Upper lobe of left lung (tissue), 4 donors: ENCODE measurements around the gene NLGN1.

ENCODE experiments used
- POLR2A ChIP-seq, 4 donors: fragments of 450-650 bp; IDR thresholded peaks; one replicate each; pipeline ENCODE4 v1.5.1; 2016 to 2017; ENCODE audit warnings: antibody characterized with exemption in 4 of 4, mild to moderate bottlenecking in 2 of 4
- TF ChIP-seq, protein P1 (sequence below), 6 experiments: fragments of 450-650 bp in 4 of 6; fragments of 200-600 bp in 2 of 6; sonication (generic) in 2 of 6; IDR thresholded peaks; one replicate each; pipeline ENCODE4 v1.5.1; 2016 to 2019; ENCODE audit warnings: antibody characterized with exemption in 6 of 6

DNA sequence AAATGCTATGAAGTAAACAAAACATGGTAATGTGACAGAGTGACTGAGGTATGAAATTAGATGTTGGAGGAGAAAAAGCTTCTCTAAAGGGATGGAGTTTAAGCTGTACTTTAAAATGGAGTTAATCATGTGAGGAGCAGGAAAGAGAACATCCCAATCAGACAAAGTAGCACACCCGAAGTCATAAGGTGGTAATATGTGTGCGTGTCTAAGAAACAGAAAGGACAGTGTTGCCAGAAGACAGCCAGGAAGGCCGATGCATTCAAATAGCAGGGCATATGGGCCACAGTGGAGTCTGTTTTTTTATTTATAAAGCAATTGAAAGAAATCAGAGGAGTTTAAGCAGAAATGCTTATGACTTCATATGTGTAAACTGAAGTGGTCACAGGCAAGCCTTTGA, 376.3 kb downstream of the NLGN1 start:
- TF ChIP-seq, protein P1, sequence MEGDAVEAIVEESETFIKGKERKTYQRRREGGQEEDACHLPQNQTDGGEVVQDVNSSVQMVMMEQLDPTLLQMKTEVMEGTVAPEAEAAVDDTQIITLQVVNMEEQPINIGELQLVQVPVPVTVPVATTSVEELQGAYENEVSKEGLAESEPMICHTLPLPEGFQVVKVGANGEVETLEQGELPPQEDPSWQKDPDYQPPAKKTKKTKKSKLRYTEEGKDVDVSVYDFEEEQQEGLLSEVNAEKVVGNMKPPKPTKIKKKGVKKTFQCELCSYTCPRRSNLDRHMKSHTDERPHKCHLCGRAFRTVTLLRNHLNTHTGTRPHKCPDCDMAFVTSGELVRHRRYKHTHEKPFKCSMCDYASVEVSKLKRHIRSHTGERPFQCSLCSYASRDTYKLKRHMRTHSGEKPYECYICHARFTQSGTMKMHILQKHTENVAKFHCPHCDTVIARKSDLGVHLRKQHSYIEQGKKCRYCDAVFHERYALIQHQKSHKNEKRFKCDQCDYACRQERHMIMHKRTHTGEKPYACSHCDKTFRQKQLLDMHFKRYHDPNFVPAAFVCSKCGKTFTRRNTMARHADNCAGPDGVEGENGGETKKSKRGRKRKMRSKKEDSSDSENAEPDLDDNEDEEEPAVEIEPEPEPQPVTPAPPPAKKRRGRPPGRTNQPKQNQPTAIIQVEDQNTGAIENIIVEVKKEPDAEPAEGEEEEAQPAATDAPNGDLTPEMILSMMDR (IDR thresholded peaks at IDR 0.05) = no peak
- TF ChIP-seq POLR2A (IDR thresholded peaks at IDR 0.05) = no peak
